ENCODE measurements around the gene EGFLAM. TPM values are rescaled to one million over a fixed set of nuclear protein-coding genes. Genes with fewer than 3 reads are reported as not detected.

Gene EGFLAM
- total RNA-seq, 1 donor, result 11.2 TPM

DNA sequence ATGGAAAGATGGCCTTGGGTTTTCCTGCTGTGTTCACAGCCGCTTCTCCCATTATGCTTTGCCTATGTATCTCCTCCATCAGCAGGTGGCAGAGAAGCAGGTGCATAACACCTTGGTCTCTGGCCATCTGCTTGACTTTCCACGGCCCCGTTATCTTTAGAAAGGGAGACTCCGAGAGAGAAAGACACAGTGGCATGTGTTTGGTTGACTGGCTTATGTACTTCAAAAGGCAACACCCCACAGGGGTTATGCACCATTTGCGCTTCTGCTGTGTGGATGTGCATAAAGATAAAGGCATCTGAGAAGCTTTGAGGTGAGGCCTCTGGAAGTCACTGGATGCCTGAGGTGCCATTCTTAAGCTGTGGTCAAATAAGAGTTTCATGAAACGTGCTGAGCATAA lies 138.4 kb downstream of the EGFLAM start:
- Histone ChIP-seq H3K36me3 (ENCODE audit: insufficient read depth, low read length) (no peaks in the 10 kb centered on the region), H3K4me1 (ENCODE audit: insufficient read depth, low read length) (no peaks in the 10 kb centered on the region), H4K20me1 (ENCODE audit: insufficient read depth, low read length) (no peaks in the 10 kb centered on the region), H3K9me3 (ENCODE audit: low read depth, low read length) (no peaks in the 10 kb centered on the region), H3K79me2 (ENCODE audit: insufficient read depth, low read length) (no peaks in the 10 kb centered on the region), H3K4me2 (ENCODE audit: insufficient read depth, low read length) (no peak overlapping the region), H3K27me3 (ENCODE audit: insufficient read depth, low read length) (peaks cover 48% of the 10 kb centered on the region), H3K27ac (ENCODE audit: low read depth, low read length) (no peak overlapping the region), H2AFZ (ENCODE audit: low read length) (no peak overlapping the region), H3K4me3 (ENCODE audit: insufficient read depth, low read length) (no peak overlapping the region)
- no peak for DNase-seq (ENCODE audit: insufficient read length, low spot score, missing footprints)
- no peak for TF ChIP-seq CTCF (IDR thresholded peaks at IDR 0.05; ENCODE audit: extremely low read depth, low read depth, low read length)

- Histone ChIP-seq H4K20me1 (ENCODE audit: insufficient read depth, low read length) (no peaks in the 10 kb centered on the region), H3K4me1 (ENCODE audit: insufficient read depth, low read length) (no peaks in the 10 kb centered on the region), H3K79me2 (ENCODE audit: insufficient read depth, low read length) (no peaks in the 10 kb centered on the region), H2AFZ (ENCODE audit: low read length) (no peak overlapping the region), H3K27me3 (ENCODE audit: insufficient read depth, low read length) (peaks cover 51% of the 10 kb centered on the region), H3K27ac (ENCODE audit: low read depth, low read length) (no peak overlapping the region), H3K4me2 (ENCODE audit: insufficient read depth, low read length) (no peak overlapping the region), H3K4me3 (ENCODE audit: insufficient read depth, low read length) (no peak overlapping the region), H3K36me3 (ENCODE audit: insufficient read depth, low read length) (no peaks in the 10 kb centered on the region), H3K9me3 (ENCODE audit: low read depth, low read length) (no peaks in the 10 kb centered on the region)
- no peak for DNase-seq (ENCODE audit: insufficient read length, low spot score, missing footprints)
- TF ChIP-seq CTCF (IDR thresholded peaks at IDR 0.05; ENCODE audit: extremely low read depth, low read depth, low read length), result no peak
Observed at GRCh38 chr5:38400365-38400764, 142.0 kb downstream of the EGFLAM start.

- no peaks in the 10 kb centered on the region for H3K4me1 ChIP-seq (ENCODE audit: insufficient read depth, low read length)
- no peak overlapping the region for H3K4me2 ChIP-seq (ENCODE audit: insufficient read depth, low read length)
- no peak for DNase-seq (ENCODE audit: insufficient read length, low spot score, missing footprints)
- H3K27ac ChIP-seq (ENCODE audit: low read depth, low read length), result no peak overlapping the region
- H4K20me1 ChIP-seq (ENCODE audit: insufficient read depth, low read length), result no peaks in the 10 kb centered on the region
- H3K36me3 ChIP-seq (ENCODE audit: insufficient read depth, low read length), result no peaks in the 10 kb centered on the region
- no peaks in the 10 kb centered on the region for H3K9me3 ChIP-seq (ENCODE audit: low read depth, low read length)
- TF ChIP-seq CTCF (IDR thresholded peaks at IDR 0.05; ENCODE audit: extremely low read depth, low read depth, low read length), result no peak
- no peak overlapping the region for H3K4me3 ChIP-seq (ENCODE audit: insufficient read depth, low read length)
- H3K79me2 ChIP-seq (ENCODE audit: insufficient read depth, low read length), result no peaks in the 10 kb centered on the region
- no peak overlapping the region for H2AFZ ChIP-seq (ENCODE audit: low read length)
- peaks cover 46% of the 10 kb centered on the region for H3K27me3 ChIP-seq (ENCODE audit: insufficient read depth, low read length)
Observed at GRCh38 chr5:38401145-38401544, 142.8 kb downstream of the EGFLAM start.

DNA sequence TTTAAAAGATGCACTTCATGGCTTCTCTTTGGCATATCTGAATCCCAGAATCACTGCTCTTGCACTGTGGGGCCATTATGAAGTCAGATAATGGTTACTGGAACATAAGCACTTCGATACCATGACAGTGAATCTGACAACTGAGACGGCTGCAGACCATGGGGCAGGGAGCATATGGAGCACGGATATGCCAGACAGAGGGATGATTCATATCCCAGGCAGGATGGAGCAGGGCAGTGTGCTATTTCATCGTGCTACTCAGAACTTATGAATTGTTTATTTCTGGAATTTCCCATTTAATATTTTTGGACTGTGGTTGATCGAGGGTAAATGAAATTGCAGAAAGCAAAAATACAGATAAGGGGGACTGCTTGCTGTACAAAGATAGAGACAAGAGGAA lies 145.0 kb downstream of the EGFLAM start:
- no peak for DNase-seq (ENCODE audit: insufficient read length, low spot score, missing footprints)
- Histone ChIP-seq H2AFZ (ENCODE audit: low read length) (no peak overlapping the region), H3K4me1 (ENCODE audit: insufficient read depth, low read length) (no peaks in the 10 kb centered on the region), H3K27ac (ENCODE audit: low read depth, low read length) (no peak overlapping the region), H3K4me2 (ENCODE audit: insufficient read depth, low read length) (no peak overlapping the region), H3K4me3 (ENCODE audit: insufficient read depth, low read length) (no peak overlapping the region), H3K27me3 (ENCODE audit: insufficient read depth, low read length) (peaks cover 41% of the 10 kb centered on the region), H3K79me2 (ENCODE audit: insufficient read depth, low read length) (no peaks in the 10 kb centered on the region), H3K9me3 (ENCODE audit: low read depth, low read length) (no peaks in the 10 kb centered on the region), H4K20me1 (ENCODE audit: insufficient read depth, low read length) (no peaks in the 10 kb centered on the region), H3K36me3 (ENCODE audit: insufficient read depth, low read length) (no peaks in the 10 kb centered on the region)
- no peak for TF ChIP-seq CTCF (IDR thresholded peaks at IDR 0.05; ENCODE audit: extremely low read depth, low read depth, low read length)
